HEK293 (cell line): ENCODE data around the gene SLC44A1.

ENCODE experiments used
- CTCF ChIA-PET: fragments of 350-600 bp; formaldehyde crosslinking; extraction: SDS; loops from one replicate; lab custom pipeline; 2021; ENCODE audit warnings: antibody characterized with exemption; lab: Yijun Ruan, JAX
- POLR2A ChIA-PET: fragments of 300-600 bp; formaldehyde crosslinking; extraction: SDS; loops from one replicate; lab custom pipeline; 2020; ENCODE audit warnings: antibody characterized with exemption, inconsistent platforms; lab: Yijun Ruan, JAX
- H3K27ac ChIP-seq: fragments of 200-500 bp; sonication (Bioruptor generic); 2 replicates; pipeline ENCODE4 v1.5.1; 2014; ENCODE audit warnings: low read depth, low read length, control low read depth, inconsistent platforms; ENCODE audit errors: extremely low read depth
- H3K36me3 ChIP-seq, 2 experiments: fragments of 200-500 bp in 1 of 2; sonication (Bioruptor generic) in 1 of 2; 1 replicate in 1 of 2; 2 replicates in 1 of 2; pipeline ENCODE4 v1.5.1; 2014 to 2017; ENCODE audit warnings: inconsistent platforms in 2 of 2, low read length in 2 of 2; ENCODE audit not compliant: control insufficient read depth in 2 of 2, insufficient read depth in 1 of 2
- H3K4me1 ChIP-seq: fragments of 200-500 bp; sonication (Bioruptor generic); 2 replicates; pipeline ENCODE4 v1.5.1; 2014; ENCODE audit warnings: mild to moderate bottlenecking, low read length, inconsistent platforms; ENCODE audit not compliant: control insufficient read depth, insufficient read depth
- H3K4me3 ChIP-seq: 2 replicates; pipeline ENCODE4 v1.5.1; 2011; ENCODE audit warnings: low read depth, mild to moderate bottlenecking, control low read depth, low read length, moderate library complexity
- H3K9me3 ChIP-seq: fragments of 200-500 bp; sonication (Bioruptor generic); 2 replicates; pipeline ENCODE4 v1.5.1; 2014; ENCODE audit warnings: low read depth, low read length, inconsistent platforms; ENCODE audit not compliant: control insufficient read depth, insufficient read depth
- BCL11B ChIP-seq: fragments of 450-650 bp; formaldehyde crosslinking; IDR thresholded peaks from 2 replicates; pipeline ENCODE4 v1.5.1; 2016; ENCODE audit warnings: low read depth, missing biosample characterization, missing genetic modification characterization
- GLIS1 ChIP-seq: fragments of 450-650 bp; formaldehyde crosslinking; IDR thresholded peaks from 2 replicates; pipeline ENCODE4 v1.5.1; 2016; ENCODE audit warnings: missing biosample characterization, missing genetic modification characterization
- KLF8 ChIP-seq: fragments of 450-650 bp; formaldehyde crosslinking; IDR thresholded peaks from 2 replicates; pipeline ENCODE4 v1.5.1; 2016; ENCODE audit warnings: missing biosample characterization, missing genetic modification characterization
- RBAK ChIP-seq: fragments of 450-650 bp; formaldehyde crosslinking; IDR thresholded peaks from 2 replicates; pipeline ENCODE4 v1.5.1; 2016; ENCODE audit warnings: missing biosample characterization, missing genetic modification characterization
- TCF7L2 ChIP-seq: IDR thresholded peaks from 2 replicates; pipeline ENCODE4 v1.6.1; 2011; ENCODE audit warnings: low read depth, mild to moderate bottlenecking, inconsistent platforms, low read length, moderate library complexity, borderline replicate concordance
- TRIM28 ChIP-seq: IDR thresholded peaks from 2 replicates; pipeline ENCODE4 v1.6.1; 2011; ENCODE audit warnings: low read length, control low read depth, borderline replicate concordance
- YY2 ChIP-seq: fragments of 450-650 bp; formaldehyde crosslinking; IDR thresholded peaks from 2 replicates; pipeline ENCODE4 v1.5.1; 2016; ENCODE audit warnings: missing biosample characterization, missing genetic modification characterization
- ZBTB1 ChIP-seq: fragments of 450-650 bp; formaldehyde crosslinking; IDR thresholded peaks from 2 replicates; pipeline ENCODE4 v1.5.1; 2016; ENCODE audit warnings: missing biosample characterization, missing genetic modification characterization
- ZEB2 ChIP-seq: fragments of 450-650 bp; formaldehyde crosslinking; IDR thresholded peaks from 2 replicates; pipeline ENCODE4 v1.5.1; 2016; ENCODE audit warnings: missing biosample characterization, missing genetic modification characterization
- ZFP3 ChIP-seq: fragments of 450-650 bp; formaldehyde crosslinking; IDR thresholded peaks from 2 replicates; pipeline ENCODE4 v1.5.1; 2016; ENCODE audit warnings: low read depth, missing biosample characterization, missing genetic modification characterization
- ZNF140 ChIP-seq: fragments of 450-650 bp; formaldehyde crosslinking; IDR thresholded peaks from 2 replicates; pipeline ENCODE4 v1.5.1; 2016; ENCODE audit warnings: missing biosample characterization, missing genetic modification characterization
- ZNF175 ChIP-seq: fragments of 450-650 bp; formaldehyde crosslinking; IDR thresholded peaks from 2 replicates; pipeline ENCODE4 v1.5.1; 2016; ENCODE audit warnings: missing biosample characterization, missing genetic modification characterization
- ZNF266 ChIP-seq: fragments of 450-650 bp; formaldehyde crosslinking; IDR thresholded peaks from 2 replicates; pipeline ENCODE4 v1.5.1; 2016; ENCODE audit warnings: missing biosample characterization, missing genetic modification characterization, low read depth
- ZNF292 ChIP-seq: fragments of 450-650 bp; formaldehyde crosslinking; IDR thresholded peaks from 2 replicates; pipeline ENCODE4 v1.5.1; 2016; ENCODE audit warnings: low read depth, missing biosample characterization, missing genetic modification characterization, borderline replicate concordance
- ZNF416 ChIP-seq: fragments of 450-650 bp; formaldehyde crosslinking; IDR thresholded peaks from 2 replicates; pipeline ENCODE4 v1.5.1; 2016; ENCODE audit warnings: missing biosample characterization, missing genetic modification characterization
- ZNF48 ChIP-seq: fragments of 450-650 bp; formaldehyde crosslinking; IDR thresholded peaks from 2 replicates; pipeline ENCODE4 v1.5.1; 2016; ENCODE audit warnings: missing biosample characterization, missing genetic modification characterization
- ZNF544 ChIP-seq: fragments of 450-650 bp; formaldehyde crosslinking; IDR thresholded peaks from 2 replicates; pipeline ENCODE4 v1.5.0; 2017; ENCODE audit warnings: missing biosample characterization, missing genetic modification characterization
- ZNF585B ChIP-seq: fragments of 450-650 bp; formaldehyde crosslinking; IDR thresholded peaks from 2 replicates; pipeline ENCODE4 v1.5.1; 2016; ENCODE audit warnings: missing biosample characterization, missing genetic modification characterization
- ZNF660 ChIP-seq: fragments of 450-650 bp; IDR thresholded peaks from 2 replicates; pipeline ENCODE4 v1.5.1; 2018; ENCODE audit warnings: missing biosample characterization, mild to moderate bottlenecking, missing genetic modification characterization
- ZNF747 ChIP-seq: fragments of 450-650 bp; formaldehyde crosslinking; IDR thresholded peaks from 2 replicates; pipeline ENCODE4 v1.5.1; 2016; ENCODE audit warnings: missing biosample characterization, missing genetic modification characterization
- ZNF768 ChIP-seq: fragments of 450-650 bp; formaldehyde crosslinking; IDR thresholded peaks from 2 replicates; pipeline ENCODE4 v1.5.1; 2018; ENCODE audit warnings: missing biosample characterization, mild to moderate bottlenecking, missing genetic modification characterization
- ZSCAN16 ChIP-seq: fragments of 450-650 bp; formaldehyde crosslinking; IDR thresholded peaks from 2 replicates; pipeline ENCODE4 v1.5.1; 2016; ENCODE audit warnings: missing biosample characterization, missing genetic modification characterization
- TF ChIP-seq, protein P1 (sequence below): fragments of 450-650 bp; formaldehyde crosslinking; IDR thresholded peaks from 2 replicates; pipeline ENCODE4 v1.5.1; 2016; ENCODE audit warnings: missing biosample characterization, missing genetic modification characterization
- TF ChIP-seq, protein P2 (sequence below): fragments of 450-650 bp; formaldehyde crosslinking; IDR thresholded peaks from 2 replicates; pipeline ENCODE4 v1.5.1; 2016; ENCODE audit warnings: missing biosample characterization, missing genetic modification characterization
- TF ChIP-seq, protein P3 (sequence below): fragments of 450-650 bp; formaldehyde crosslinking; IDR thresholded peaks from 2 replicates; pipeline ENCODE4 v1.5.1; 2017; ENCODE audit warnings: missing biosample characterization, missing genetic modification characterization
- TF ChIP-seq, protein P4 (sequence below): fragments of 450-650 bp; formaldehyde crosslinking; IDR thresholded peaks from 2 replicates; pipeline ENCODE4 v1.5.1; 2016; ENCODE audit warnings: missing biosample characterization, missing genetic modification characterization
- TF ChIP-seq, protein P5 (sequence below): fragments of 450-650 bp; formaldehyde crosslinking; IDR thresholded peaks from 2 replicates; pipeline ENCODE4 v1.5.0; 2017; ENCODE audit warnings: missing biosample characterization, missing genetic modification characterization, borderline replicate concordance

The SLC44A1 gene

DNA sequence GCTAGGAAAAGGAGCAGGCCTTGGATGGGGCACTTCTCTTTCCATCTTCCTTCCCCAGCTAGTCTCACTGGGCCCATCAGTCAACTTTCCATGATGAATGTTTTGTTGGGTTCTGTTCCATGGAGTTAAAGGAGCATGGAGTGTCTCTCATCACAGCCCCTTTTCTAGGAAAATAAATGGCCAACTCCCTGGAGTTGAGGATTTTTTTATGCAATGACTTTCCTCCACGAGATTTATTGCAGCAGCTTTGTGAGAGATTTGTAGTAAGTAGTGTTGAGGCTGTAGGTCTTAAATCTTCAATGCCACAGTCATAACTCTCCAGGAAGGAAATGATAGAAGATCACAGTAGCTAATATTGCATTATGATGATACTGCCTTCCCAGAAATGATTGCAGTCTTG lies 45.6 kb upstream of the SLC44A1 start:
- TF ChIP-seq ZNF48 (tag by site-specific recombination) (no peak), ZEB2 (tag by site-specific recombination) (no peak), ZBTB1 (tag by site-specific recombination) (no peak), ZNF292 (tag by site-specific recombination) (no peak), ZNF660 (no peak), ZSCAN16 (no peak), BCL11B (tag by site-specific recombination) (no peak), ZNF768 (no peak), ZFP3 (no peak), TCF7L2 (no peak), ZNF416 (no peak), TRIM28 (no peak), ZNF747 (tag by site-specific recombination) (no peak), ZNF266 (tag by site-specific recombination) (no peak), YY2 (tag by site-specific recombination) (no peak), RBAK (tag by site-specific recombination) (no peak), GLIS1 (tag by site-specific recombination) (no peak)
- TF ChIP-seq, protein P1, sequence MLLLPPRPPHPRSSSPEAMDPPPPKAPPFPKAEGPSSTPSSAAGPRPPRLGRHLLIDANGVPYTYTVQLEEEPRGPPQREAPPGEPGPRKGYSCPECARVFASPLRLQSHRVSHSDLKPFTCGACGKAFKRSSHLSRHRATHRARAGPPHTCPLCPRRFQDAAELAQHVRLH = no peak
- TF ChIP-seq, protein P2, sequence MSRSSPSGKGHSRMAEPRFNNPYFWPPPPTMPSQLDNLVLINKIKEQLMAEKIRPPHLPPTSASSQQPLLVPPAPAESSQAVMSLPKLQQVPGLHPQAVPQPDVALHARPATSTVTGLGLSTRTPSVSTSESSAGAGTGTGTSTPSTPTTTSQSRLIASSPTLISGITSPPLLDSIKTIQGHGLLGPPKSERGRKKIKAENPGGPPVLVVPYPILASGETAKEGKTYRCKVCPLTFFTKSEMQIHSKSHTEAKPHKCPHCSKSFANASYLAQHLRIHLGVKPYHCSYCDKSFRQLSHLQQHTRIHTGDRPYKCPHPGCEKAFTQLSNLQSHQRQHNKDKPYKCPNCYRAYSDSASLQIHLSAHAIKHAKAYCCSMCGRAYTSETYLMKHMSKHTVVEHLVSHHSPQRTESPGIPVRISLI (tag by site-specific recombination) = no peak
- Histone ChIP-seq H3K4me1 (no peaks in the 10 kb centered on the region), H3K27ac (no peak overlapping the region), H3K4me3 (no peak overlapping the region), H3K9me3 (no peaks in the 10 kb centered on the region), H3K36me3 (no peaks in the 10 kb centered on the region)
- POLR2A ChIA-PET = interaction anchor here (0.6 to 1.2 kb wide), 2 partner anchors 45 to 299 kb away, joined by 3 to 4 read pairs; partner anchors contain the start of gene SLC44A1
- CTCF ChIA-PET = interaction anchor here (0.7 to 1.2 kb wide), 2 partner anchors 40 to 336 kb away, joined by 3 read pairs; no protein-coding TSS in a partner anchor

DNA sequence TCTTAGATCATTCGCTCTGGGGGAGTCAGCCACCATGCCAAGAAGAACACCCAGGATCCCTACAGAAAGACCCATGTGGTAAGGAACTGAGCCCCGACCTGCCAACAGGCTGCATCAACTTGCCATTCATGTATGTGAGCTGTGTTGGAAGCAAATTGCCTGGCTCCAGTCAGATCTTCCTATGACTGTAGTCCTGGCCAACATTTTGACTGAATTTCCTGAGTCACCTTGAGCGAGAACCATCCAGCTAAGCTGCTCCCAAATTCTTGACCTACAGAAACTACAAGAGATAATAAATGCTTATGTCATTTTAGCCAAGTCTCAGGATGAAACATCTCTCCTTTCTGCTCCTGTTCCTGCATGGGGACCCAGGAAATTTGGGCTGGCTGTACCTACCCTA lies 40.0 kb upstream of the SLC44A1 start:
- CTCF ChIA-PET = no interaction called here

More for the DNA sequence above, 40.0 kb upstream of the SLC44A1 start:
- Histone ChIP-seq H3K36me3 (no peaks in the 10 kb centered on the region), H3K27ac (no peak overlapping the region), H3K4me3 (no peak overlapping the region), H3K9me3 (no peaks in the 10 kb centered on the region), H3K4me1 (no peaks in the 10 kb centered on the region)
- TF ChIP-seq, protein P3, sequence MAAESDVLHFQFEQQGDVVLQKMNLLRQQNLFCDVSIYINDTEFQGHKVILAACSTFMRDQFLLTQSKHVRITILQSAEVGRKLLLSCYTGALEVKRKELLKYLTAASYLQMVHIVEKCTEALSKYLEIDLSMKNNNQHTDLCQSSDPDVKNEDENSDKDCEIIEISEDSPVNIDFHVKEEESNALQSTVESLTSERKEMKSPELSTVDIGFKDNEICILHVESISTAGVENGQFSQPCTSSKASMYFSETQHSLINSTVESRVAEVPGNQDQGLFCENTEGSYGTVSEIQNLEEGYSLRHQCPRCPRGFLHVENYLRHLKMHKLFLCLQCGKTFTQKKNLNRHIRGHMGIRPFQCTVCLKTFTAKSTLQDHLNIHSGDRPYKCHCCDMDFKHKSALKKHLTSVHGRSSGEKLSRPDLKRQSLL (tag by site-specific recombination) = no peak
- no peak for TF ChIP-seq KLF8 (tag by site-specific recombination)
- TF ChIP-seq, protein P4, sequence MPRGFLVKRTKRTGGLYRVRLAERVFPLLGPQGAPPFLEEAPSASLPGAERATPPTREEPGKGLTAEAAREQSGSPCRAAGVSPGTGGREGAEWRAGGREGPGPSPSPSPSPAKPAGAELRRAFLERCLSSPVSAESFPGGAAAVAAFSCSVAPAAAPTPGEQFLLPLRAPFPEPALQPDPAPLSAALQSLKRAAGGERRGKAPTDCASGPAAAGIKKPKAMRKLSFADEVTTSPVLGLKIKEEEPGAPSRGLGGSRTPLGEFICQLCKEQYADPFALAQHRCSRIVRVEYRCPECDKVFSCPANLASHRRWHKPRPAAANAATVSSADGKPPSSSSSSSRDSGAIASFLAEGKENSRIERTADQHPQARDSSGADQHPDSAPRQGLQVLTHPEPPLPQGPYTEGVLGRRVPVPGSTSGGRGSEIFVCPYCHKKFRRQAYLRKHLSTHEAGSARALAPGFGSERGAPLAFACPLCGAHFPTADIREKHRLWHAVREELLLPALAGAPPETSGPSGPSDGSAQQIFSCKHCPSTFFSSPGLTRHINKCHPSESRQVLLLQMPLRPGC = no peak
- TF ChIP-seq, protein P5, sequence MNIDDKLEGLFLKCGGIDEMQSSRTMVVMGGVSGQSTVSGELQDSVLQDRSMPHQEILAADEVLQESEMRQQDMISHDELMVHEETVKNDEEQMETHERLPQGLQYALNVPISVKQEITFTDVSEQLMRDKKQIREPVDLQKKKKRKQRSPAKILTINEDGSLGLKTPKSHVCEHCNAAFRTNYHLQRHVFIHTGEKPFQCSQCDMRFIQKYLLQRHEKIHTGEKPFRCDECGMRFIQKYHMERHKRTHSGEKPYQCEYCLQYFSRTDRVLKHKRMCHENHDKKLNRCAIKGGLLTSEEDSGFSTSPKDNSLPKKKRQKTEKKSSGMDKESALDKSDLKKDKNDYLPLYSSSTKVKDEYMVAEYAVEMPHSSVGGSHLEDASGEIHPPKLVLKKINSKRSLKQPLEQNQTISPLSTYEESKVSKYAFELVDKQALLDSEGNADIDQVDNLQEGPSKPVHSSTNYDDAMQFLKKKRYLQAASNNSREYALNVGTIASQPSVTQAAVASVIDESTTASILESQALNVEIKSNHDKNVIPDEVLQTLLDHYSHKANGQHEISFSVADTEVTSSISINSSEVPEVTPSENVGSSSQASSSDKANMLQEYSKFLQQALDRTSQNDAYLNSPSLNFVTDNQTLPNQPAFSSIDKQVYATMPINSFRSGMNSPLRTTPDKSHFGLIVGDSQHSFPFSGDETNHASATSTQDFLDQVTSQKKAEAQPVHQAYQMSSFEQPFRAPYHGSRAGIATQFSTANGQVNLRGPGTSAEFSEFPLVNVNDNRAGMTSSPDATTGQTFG (tag by site-specific recombination) = no peak
- no peak for TF ChIP-seq ZNF585B
- TF ChIP-seq ZNF544 (tag by site-specific recombination) = no peak
- no peak for TF ChIP-seq ZNF175
- no peak for TF ChIP-seq ZNF140 (tag by site-specific recombination)
- TF ChIP-seq ZNF660 = no peak
- POLR2A ChIA-PET = no interaction called here
